HUDEP-2 (cell line): ENCODE measurements around the gene HARS1.
A peak's percentile ranks its signal among the peaks of the same experiment; 100 is the strongest.
"Not testable (repeated sequence)": the region's sequence is repeated elsewhere in the genome, so short reads cannot be mapped to it uniquely, and the experiment has no call there.

Experiments used
- DNase-seq, 76 experiments: peaks; one replicate each; lab custom pipeline; 2025; ENCODE audit not compliant: unreplicated experiment in 76 of 76; lab: John Stamatoyannopoulos, UW

Gene HARS1

DNA sequence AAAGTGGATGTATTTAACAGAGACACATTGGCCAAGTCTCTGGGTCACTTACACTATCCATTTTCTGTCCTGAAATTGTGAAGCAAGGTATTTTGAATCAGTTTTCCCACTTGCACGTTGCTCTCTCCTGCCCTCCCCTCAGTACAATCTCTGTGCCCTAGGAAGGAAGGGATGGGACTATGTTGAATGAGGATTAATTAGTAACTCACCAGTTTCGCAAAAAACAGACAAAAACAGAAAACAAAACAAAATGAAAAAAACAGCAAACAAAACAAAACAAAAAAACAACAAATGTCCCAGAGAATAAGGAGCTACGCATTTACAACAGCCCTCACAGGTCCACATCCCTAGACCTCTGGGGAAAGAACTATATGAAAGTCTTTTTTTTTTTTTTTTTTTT lies 57.1 kb downstream of the HARS1 start:
- DNase-seq = no peak

GRCh38 chr5:140633501-140633900 lies 57.7 kb downstream of the HARS1 start:
- DNase-seq = no peak

GRCh38 chr5:140633021-140633471 lies 58.1 kb downstream of the HARS1 start, which contains the start of gene CD14:
CD14 (minus strand) TSS chr5:140633175; CDS start chr5:140633071, 104 bp downstream.
- peak in 23 of 76 experiments; percentile 0 to 42 (median 15) for DNase-seq

DNA sequence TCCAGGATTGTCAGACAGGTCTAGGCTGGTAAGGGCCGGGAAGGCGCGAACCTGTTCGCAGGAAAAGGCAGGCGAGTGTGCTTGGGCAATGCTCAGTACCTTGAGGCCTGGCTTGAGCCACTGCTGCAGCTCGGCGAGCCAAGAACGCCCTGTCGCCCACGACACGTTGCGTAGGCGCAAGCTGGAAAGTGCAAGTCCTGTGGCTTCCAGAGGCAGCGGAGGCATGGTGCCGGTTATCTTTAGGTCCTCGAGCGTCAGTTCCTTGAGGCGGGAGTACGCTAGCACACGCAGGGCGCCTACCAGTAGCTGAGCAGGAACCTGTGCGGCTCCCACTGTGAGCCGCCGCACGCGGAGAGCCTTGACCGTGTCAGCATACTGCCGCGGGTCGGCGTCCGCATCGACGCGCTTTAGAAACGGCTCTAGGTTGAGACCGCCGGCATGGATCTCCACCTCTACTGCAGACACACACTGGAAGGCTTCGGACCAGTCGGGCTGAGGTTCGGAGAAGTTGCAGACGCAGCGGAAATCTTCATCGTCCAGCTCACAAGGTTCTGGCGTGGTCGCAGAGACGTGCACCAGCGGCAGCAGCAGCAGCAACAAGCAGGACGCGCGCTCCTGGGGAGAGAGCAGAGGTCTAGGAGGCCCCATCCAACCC lies 58.7 kb downstream of the HARS1 start:
- peak in 42 of 76 experiments; percentile 4 to 56 (median 24) for DNase-seq

DNA sequence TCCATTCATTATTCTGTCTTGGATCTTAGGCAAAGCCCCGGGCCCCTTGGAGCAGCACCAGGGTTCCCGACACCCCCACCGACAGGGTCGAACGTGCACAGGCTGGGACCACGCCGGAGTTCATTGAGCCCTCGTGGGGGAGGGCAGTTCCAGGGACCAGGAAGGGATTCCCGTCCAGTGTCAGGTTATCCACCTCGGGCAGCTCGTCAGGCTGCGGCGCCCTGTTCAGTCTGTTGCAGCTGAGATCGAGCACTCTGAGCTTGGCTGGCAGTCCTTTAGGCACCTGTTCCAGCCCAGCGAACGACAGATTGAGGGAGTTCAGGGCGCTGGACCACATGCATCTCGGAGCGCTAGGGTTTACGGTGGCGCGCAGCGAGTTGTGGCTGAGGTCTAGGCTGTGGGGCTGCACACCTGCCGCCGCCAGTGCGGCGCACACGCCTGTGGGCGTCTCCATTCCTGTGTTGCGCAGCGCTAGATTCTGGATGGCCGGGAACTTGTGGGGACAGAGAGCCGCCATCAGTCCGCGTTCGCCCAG lies 59.3 kb downstream of the HARS1 start:
- DNase-seq = no peak

GRCh38 chr5:140631036-140631417 lies 60.1 kb downstream of the HARS1 start:
- DNase-seq = no peak

DNA sequence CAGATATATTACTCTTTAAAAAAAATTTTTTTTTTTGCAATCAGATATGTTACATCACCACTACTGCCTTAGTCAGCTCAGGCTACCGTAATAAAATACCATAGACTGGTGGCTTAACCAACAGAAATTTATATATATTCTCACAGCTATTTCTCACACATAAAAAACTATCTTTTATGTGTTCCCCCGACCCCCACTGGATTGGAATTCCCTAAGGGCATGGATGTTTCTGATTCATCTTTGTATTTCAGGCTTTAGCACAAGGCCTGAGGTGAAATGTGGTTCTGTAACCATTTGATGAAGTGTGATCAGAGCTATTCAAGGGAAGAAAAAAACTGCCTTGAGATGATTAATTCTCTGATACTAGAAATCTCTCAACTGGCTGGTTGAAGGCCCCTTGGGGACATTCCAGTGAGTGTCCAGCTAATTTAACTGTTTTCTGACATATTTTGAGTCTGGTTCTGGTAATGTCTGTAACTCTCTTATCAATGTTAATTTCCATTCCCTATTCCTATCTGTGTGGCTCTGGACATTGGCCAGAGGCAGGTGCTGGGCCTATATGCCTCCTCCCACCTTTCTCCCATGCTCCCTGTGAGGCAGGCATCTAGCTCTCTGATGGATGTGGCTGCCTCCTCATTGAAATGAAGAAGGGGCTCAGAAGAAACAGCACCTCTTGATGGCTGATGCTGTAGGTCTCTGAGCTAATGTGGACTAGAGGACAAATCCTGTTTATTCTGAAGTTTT lies 60.7 kb downstream of the HARS1 start:
- no peak for DNase-seq

- no peak for DNase-seq
Measured at GRCh38 chr5:140628711-140629110, 62.5 kb downstream of the HARS1 start.

- no peak for DNase-seq
Measured at GRCh38 chr5:140627972-140628371, 63.2 kb downstream of the HARS1 start.

GRCh38 chr5:140624886-140625285 lies 66.3 kb downstream of the HARS1 start:
- DNase-seq = not testable (repeated sequence)
